ENCODE data around the gene MN1.

The MN1 gene

DNA sequence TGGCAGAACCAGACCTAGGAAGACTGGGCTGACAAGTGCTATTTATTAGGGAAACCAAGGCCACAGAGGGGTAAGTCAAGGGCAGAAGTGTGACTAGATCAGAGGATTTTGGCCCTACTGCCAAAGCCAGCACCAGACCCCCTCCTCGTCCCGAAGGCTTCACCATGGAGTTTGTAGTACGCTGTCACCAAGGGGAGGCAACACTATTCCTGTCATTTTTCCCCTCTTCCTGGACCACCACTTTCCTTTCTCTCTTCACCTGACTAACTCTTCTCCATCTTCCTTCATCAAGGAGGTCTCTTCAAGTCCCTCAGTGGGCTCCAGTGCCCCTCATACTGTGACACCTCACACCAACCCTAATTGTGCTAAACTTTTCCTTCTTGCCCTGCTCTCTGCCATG, 34.9 kb downstream of the MN1 start:
- peaks cover 59% of the 10 kb centered on the region for H3K36me3 ChIP-seq (ENCODE audit: insufficient read depth, low read length)

DNA sequence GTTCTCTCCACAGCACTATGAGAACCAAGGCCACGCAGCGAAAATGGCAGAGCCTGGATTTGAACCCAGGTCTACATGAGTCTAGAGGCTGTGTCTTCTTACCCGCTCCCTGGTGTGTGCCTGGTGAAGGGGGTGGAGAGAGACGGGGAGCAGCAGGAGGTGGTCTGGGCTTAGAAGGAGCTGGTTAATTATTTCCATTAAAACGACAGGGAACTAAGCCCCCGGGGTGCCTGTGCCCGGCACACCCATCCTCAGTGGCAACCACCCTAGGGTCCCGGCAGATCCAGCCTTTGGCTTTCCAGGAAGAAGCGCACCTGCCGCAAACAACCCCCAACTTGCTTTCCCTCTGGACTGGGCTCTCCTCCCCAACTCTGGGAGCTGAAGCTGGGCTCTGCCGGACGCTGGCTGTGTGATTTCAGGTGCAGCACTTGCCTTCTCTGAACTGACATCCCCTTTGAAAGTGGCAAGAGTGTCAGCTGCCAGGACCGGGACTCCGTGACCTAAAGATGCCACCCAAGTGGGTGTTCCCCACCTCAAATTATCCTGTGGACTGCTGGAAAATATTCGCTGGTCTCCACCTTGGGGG, 35.8 kb downstream of the MN1 start:
- peaks cover 60% of the 10 kb centered on the region for H3K36me3 ChIP-seq (ENCODE audit: insufficient read depth, low read length)
- H3K4me3 ChIP-seq (ENCODE audit: low read length) = no peak overlapping the region
- no peaks in the 10 kb centered on the region for H3K9me3 ChIP-seq (ENCODE audit: low read length)
- no peaks in the 10 kb centered on the region for H3K27me3 ChIP-seq (ENCODE audit: insufficient read depth, low read length)
- H3K4me1 ChIP-seq (ENCODE audit: insufficient read depth, low read length) = peaks cover 6% of the 10 kb centered on the region
- no peak overlapping the region for H2AFZ ChIP-seq (ENCODE audit: low read depth, low read length)

More for the DNA sequence above, 34.9 kb downstream of the MN1 start:
- Histone ChIP-seq H3K9me3 (ENCODE audit: low read length) (no peaks in the 10 kb centered on the region), H2AFZ (ENCODE audit: low read depth, low read length) (no peak overlapping the region), H3K27me3 (ENCODE audit: insufficient read depth, low read length) (no peaks in the 10 kb centered on the region), H3K4me1 (ENCODE audit: insufficient read depth, low read length) (peaks cover 5% of the 10 kb centered on the region), H3K4me3 (ENCODE audit: low read length) (no peak overlapping the region)

DNA sequence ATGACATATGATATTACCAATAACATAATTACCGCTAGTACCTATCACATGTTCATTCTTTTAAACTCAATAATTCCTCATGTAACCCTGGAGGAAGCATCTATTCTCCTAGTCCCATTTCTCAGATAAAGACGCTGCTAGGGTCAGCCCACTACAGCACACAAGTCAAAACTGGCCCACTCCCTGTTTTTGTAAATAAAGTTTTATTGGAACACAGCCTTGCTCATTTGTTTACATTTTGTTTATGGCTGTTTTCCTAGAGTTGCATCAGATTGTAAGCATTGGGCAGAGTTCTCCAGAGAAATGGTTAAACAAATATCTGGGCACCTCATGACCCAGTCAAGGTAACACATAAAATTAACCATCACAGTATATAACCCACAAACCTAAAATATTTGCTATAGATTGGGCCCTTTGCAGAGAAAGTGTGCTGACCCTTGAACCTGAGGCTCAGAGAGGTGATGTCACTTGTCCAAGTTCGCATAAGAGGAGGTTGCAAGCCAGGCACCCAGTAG, 36.8 kb downstream of the MN1 start:
- H2AFZ ChIP-seq (ENCODE audit: low read depth, low read length) = no peak overlapping the region
- H3K36me3 ChIP-seq (ENCODE audit: insufficient read depth, low read length) = peaks cover 64% of the 10 kb centered on the region
- no peaks in the 10 kb centered on the region for H3K27me3 ChIP-seq (ENCODE audit: insufficient read depth, low read length)
- peaks cover 6% of the 10 kb centered on the region for H3K4me1 ChIP-seq (ENCODE audit: insufficient read depth, low read length)
- no peak overlapping the region for H3K4me3 ChIP-seq (ENCODE audit: low read length)
- H3K9me3 ChIP-seq (ENCODE audit: low read length) = no peaks in the 10 kb centered on the region

GRCh38 chr22:27761665-27762064, 39.9 kb downstream of the MN1 start:
- no peak overlapping the region for H3K4me3 ChIP-seq (ENCODE audit: low read length)
- peaks cover 79% of the 10 kb centered on the region for H3K36me3 ChIP-seq (ENCODE audit: insufficient read depth, low read length)
- H2AFZ ChIP-seq (ENCODE audit: low read depth, low read length) = no peak overlapping the region
- no peaks in the 10 kb centered on the region for H3K9me3 ChIP-seq (ENCODE audit: low read length)
- peaks cover 6% of the 10 kb centered on the region for H3K4me1 ChIP-seq (ENCODE audit: insufficient read depth, low read length)
- H3K27me3 ChIP-seq (ENCODE audit: insufficient read depth, low read length) = no peaks in the 10 kb centered on the region

DNA sequence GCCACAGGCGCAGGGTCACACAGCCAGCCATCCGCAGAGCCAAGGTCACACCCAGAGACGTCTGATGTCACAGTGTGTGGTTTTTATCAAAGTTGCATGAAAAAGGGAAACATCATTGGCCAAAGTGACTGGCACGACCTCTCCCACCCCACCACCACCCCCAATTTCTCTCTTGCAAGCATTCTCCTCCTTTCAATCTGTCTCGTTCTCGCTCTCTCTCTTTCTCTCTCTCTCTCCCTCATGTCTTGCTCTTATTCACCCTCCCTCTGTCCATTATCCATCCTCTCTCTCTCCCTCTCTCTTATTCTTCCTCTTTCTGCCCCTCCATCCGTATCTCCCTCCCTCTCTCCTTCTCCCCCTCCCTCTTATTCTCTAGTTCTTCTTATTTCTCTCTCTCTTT, 40.6 kb downstream of the MN1 start:
- Histone ChIP-seq H3K9me3 (ENCODE audit: low read length) (no peaks in the 10 kb centered on the region), H3K4me1 (ENCODE audit: insufficient read depth, low read length) (peaks cover 6% of the 10 kb centered on the region), H3K27me3 (ENCODE audit: insufficient read depth, low read length) (no peaks in the 10 kb centered on the region), H3K4me3 (ENCODE audit: low read length) (no peak overlapping the region), H3K36me3 (ENCODE audit: insufficient read depth, low read length) (peaks cover 79% of the 10 kb centered on the region), H2AFZ (ENCODE audit: low read depth, low read length) (no peak overlapping the region)

DNA sequence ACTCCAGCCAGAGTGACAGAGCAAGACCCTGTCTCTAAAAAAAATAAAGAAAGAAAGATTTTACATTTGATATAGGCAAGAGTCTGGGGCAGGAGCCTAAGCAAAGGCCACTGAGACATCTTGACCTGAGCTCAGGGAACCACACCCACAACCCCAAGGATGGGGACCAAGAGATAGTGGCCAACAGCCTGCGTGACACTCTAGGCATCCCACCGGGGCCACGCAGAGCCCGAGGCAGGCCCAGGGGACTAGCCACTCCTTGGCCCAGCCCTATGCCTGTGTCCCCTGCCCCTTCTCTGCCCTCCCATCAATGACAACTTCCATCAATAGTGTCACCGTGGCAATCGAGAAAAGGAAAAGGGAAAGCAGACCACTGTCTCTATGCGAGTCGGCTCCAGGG, 41.1 kb downstream of the MN1 start:
- no peak overlapping the region for H3K4me3 ChIP-seq (ENCODE audit: low read length)
- H3K4me1 ChIP-seq (ENCODE audit: insufficient read depth, low read length) = peaks cover 6% of the 10 kb centered on the region
- H3K36me3 ChIP-seq (ENCODE audit: insufficient read depth, low read length) = peaks cover 76% of the 10 kb centered on the region
- H3K9me3 ChIP-seq (ENCODE audit: low read length) = no peaks in the 10 kb centered on the region
- no peak overlapping the region for H2AFZ ChIP-seq (ENCODE audit: low read depth, low read length)
- no peaks in the 10 kb centered on the region for H3K27me3 ChIP-seq (ENCODE audit: insufficient read depth, low read length)

GRCh38 chr22:27757928-27758525, 43.5 kb downstream of the MN1 start:
- Histone ChIP-seq H3K9me3 (ENCODE audit: low read length) (no peaks in the 10 kb centered on the region), H3K27me3 (ENCODE audit: insufficient read depth, low read length) (no peaks in the 10 kb centered on the region), H3K36me3 (ENCODE audit: insufficient read depth, low read length) (peaks cover 71% of the 10 kb centered on the region), H2AFZ (ENCODE audit: low read depth, low read length) (no peak overlapping the region), H3K4me1 (ENCODE audit: insufficient read depth, low read length) (peaks cover 6% of the 10 kb centered on the region), H3K4me3 (ENCODE audit: low read length) (no peak overlapping the region)

GRCh38 chr22:27756212-27756660, 45.3 kb downstream of the MN1 start:
- no peak overlapping the region for H3K4me3 ChIP-seq (ENCODE audit: low read length)
- no peaks in the 10 kb centered on the region for H3K9me3 ChIP-seq (ENCODE audit: low read length)
- peaks cover 76% of the 10 kb centered on the region for H3K36me3 ChIP-seq (ENCODE audit: insufficient read depth, low read length)

DNA sequence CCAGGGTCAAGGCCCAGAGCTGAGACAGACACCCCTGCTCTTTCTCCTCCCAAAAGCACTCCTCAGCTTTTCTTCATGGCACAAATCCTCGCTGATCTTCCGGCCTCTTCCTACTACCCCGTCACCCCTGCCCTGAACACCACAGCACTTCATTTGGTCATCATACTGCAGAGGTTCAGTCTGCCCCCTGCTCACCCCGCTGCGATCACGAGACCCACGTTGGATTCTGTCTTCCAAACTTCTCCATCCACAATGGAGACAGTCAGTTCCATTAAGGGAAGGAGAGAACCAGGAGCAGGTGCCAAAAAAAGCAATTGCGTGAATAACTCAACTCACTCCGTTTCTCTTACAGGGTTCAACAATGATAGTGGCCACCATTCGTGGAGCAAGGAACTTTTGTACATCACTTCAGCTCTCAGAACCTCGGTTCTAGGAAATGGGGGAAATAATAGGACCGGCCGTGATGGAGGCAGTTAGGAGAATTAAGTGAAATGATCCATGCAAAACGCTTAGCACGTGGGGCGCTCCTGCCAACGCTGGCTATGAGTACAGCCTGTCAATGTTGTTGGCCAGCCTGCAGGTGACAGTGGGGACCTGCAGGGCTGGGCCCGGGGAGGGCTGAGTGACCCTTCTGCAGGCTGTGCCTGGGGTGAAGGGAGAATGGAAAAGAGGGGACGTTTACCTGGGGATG, 45.9 kb downstream of the MN1 start:
- peaks cover 11% of the 10 kb centered on the region for H3K4me1 ChIP-seq (ENCODE audit: insufficient read depth, low read length)
- H3K9me3 ChIP-seq (ENCODE audit: low read length) = no peaks in the 10 kb centered on the region
- H3K36me3 ChIP-seq (ENCODE audit: insufficient read depth, low read length) = peaks cover 78% of the 10 kb centered on the region
- no peak overlapping the region for H2AFZ ChIP-seq (ENCODE audit: low read depth, low read length)
- no peaks in the 10 kb centered on the region for H3K27me3 ChIP-seq (ENCODE audit: insufficient read depth, low read length)
- no peak overlapping the region for H3K4me3 ChIP-seq (ENCODE audit: low read length)

More at GRCh38 chr22:27756212-27756660, 45.3 kb downstream of the MN1 start:
- no peak overlapping the region for H2AFZ ChIP-seq (ENCODE audit: low read depth, low read length)
- no peaks in the 10 kb centered on the region for H3K27me3 ChIP-seq (ENCODE audit: insufficient read depth, low read length)
- peaks cover 5% of the 10 kb centered on the region for H3K4me1 ChIP-seq (ENCODE audit: insufficient read depth, low read length)

DNA sequence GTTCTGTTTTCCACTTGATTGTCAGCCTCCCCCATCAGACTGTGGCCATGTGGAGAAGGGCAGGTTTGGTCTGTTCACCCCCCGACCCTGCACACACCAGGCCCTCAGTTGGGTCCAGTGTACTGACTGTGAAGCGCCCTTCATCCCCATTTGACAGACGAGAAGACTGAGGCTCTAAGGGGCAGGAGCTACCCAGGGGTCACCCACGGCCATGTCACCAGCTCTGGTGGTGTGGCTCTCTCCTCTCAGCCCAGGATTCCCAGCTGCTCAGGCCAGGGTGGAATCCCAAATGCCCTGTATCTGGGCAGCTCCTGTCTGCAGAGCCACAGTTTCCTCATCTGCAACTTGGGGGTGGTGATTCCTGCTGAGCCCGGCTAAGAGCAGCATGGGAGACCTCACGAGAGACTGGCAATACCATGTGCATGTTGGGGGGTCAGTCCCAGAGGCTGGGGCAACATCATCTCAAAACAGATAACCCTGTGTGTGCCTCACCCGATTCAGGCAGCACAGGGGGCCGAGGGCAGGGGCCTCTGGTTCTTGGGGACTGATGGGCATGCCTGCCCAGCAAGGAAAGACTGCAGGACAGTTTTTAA, 46.6 kb downstream of the MN1 start:
- no peaks in the 10 kb centered on the region for H3K9me3 ChIP-seq (ENCODE audit: low read length)
- peaks cover 18% of the 10 kb centered on the region for H3K4me1 ChIP-seq (ENCODE audit: insufficient read depth, low read length)
- peaks cover 82% of the 10 kb centered on the region for H3K36me3 ChIP-seq (ENCODE audit: insufficient read depth, low read length)
- no peak overlapping the region for H2AFZ ChIP-seq (ENCODE audit: low read depth, low read length)
- no peak overlapping the region for H3K4me3 ChIP-seq (ENCODE audit: low read length)
- H3K27me3 ChIP-seq (ENCODE audit: insufficient read depth, low read length) = no peaks in the 10 kb centered on the region

DNA sequence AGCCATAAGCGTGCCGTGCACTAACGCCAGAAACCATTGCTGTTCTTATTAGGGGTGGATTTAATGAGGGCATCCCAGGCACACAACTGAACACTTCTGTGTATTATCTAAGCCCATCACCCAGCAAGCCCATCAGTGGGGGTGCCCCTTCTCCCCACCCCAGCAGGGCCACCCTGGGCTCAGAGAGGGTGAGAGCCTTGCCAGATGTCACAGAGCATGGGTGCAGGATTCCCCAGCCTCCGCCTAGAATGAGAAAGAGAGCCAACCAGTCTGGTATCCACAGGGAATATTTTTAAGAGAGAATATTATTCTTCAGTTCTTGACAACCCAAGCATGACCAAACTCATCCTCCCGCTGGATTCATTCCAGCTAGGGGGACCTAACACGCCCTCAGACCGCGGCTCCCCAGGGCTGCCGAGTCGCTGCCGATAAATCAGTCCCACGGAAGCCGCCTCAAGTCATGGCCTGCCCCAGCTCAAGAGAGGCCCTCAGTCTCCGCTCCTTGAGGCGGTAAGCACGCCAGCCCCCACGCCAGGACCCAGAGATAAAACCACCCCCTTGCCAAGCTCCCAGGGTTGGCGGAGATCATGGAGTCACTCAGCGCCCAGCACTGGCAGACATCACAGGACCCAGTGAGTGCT, 47.2 kb downstream of the MN1 start:
- H3K9me3 ChIP-seq (ENCODE audit: low read length) = no peaks in the 10 kb centered on the region
- H3K4me3 ChIP-seq (ENCODE audit: low read length) = no peak overlapping the region
- peaks cover 23% of the 10 kb centered on the region for H3K4me1 ChIP-seq (ENCODE audit: insufficient read depth, low read length)
- H2AFZ ChIP-seq (ENCODE audit: low read depth, low read length) = no peak overlapping the region
- H3K27me3 ChIP-seq (ENCODE audit: insufficient read depth, low read length) = no peaks in the 10 kb centered on the region
- peaks cover 87% of the 10 kb centered on the region for H3K36me3 ChIP-seq (ENCODE audit: insufficient read depth, low read length)

DNA sequence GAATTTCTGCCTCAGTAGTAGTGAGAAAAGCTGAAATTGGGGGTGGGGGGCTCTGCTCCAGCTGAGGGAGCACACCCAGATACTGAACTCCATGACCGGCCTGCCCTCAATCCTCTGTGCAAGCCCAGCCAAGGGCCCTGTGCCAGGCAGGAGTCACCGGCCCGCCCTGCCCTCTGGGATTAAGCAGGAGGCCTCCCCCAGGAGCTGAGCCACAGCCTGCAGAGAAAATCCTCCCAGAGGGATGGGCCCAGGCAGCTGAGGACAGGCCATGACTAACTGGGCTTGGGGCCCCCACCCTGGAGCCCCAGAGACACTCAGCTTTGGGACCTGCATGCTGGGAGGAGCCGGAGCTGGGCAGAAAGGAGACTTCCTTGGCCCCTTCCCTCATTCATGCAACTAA, 48.8 kb downstream of the MN1 start:
- no peak overlapping the region for H2AFZ ChIP-seq (ENCODE audit: low read depth, low read length)
- H3K4me3 ChIP-seq (ENCODE audit: low read length) = no peak overlapping the region
- no peaks in the 10 kb centered on the region for H3K9me3 ChIP-seq (ENCODE audit: low read length)
- H3K4me1 ChIP-seq (ENCODE audit: insufficient read depth, low read length) = peaks cover 23% of the 10 kb centered on the region
- H3K36me3 ChIP-seq (ENCODE audit: insufficient read depth, low read length) = peaks cover 85% of the 10 kb centered on the region
- H3K27me3 ChIP-seq (ENCODE audit: insufficient read depth, low read length) = no peaks in the 10 kb centered on the region

- H3K4me1 ChIP-seq (ENCODE audit: insufficient read depth, low read length) = peaks cover 23% of the 10 kb centered on the region
- H2AFZ ChIP-seq (ENCODE audit: low read depth, low read length) = no peak overlapping the region
- H3K9me3 ChIP-seq (ENCODE audit: low read length) = no peaks in the 10 kb centered on the region
- peaks cover 79% of the 10 kb centered on the region for H3K36me3 ChIP-seq (ENCODE audit: insufficient read depth, low read length)
- H3K4me3 ChIP-seq (ENCODE audit: low read length) = no peak overlapping the region
- no peaks in the 10 kb centered on the region for H3K27me3 ChIP-seq (ENCODE audit: insufficient read depth, low read length)
Measured at GRCh38 chr22:27752141-27752540, 49.4 kb downstream of the MN1 start.

Data from neuron (in vitro differentiated cells).